Tibial nerve (tissue), 4 donors: Measurements from ENCODE around the gene PRKAG3.

Experiments used
- EP300 ChIP-seq, 2 donors: sonication (generic); formaldehyde crosslinking; IDR thresholded peaks; one replicate each; pipeline ENCODE4 v1.6.1; 2017; ENCODE audit warnings: antibody characterized with exemption in 2 of 2, mild to moderate bottlenecking in 1 of 2
- TF ChIP-seq, protein P1 (sequence below), 5 experiments: fragments of 200-600 bp in 3 of 5; fragments of 450-650 bp in 2 of 5; sonication (generic) in 3 of 5; IDR thresholded peaks; one replicate each; pipeline ENCODE4 v1.5.1; 2016 to 2019; ENCODE audit warnings: antibody characterized with exemption in 5 of 5, mild to moderate bottlenecking in 3 of 5, moderate library complexity in 2 of 5

DNA sequence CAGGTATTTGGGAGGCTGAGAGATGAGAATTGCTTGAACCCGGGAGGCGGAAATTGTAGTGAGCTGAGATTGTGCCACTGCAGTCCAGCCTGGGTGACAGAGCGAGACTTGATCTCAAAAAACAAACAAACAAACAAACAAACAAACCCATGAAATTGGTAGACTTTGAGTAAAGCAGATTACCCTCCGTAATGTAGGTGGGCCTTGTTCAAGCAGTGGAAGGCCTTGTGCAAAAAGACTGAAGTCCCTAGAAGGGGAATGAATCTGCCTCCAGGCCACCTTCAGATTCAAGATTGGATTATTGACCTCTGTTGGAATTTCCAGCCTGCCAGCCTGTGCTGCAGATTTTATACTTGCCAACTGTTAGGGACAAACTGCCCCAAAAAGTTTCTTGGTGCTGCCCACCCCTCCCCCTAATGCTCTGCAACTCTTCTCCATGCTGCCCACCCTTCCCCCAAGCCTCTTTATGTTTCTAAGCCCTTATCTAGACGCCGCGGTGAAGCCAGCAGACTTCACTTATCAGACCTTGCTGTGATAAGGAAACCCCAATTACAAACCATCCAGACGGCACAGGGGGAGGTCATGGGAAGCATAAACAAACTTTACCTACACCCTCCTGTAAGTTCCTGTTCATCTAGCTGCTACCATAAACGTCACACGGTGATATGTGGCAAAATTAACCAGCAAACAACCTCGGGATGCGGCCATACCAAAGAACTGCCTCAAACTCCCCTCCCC is 32.7 kb downstream of the PRKAG3 start:
- TF ChIP-seq, protein P1, sequence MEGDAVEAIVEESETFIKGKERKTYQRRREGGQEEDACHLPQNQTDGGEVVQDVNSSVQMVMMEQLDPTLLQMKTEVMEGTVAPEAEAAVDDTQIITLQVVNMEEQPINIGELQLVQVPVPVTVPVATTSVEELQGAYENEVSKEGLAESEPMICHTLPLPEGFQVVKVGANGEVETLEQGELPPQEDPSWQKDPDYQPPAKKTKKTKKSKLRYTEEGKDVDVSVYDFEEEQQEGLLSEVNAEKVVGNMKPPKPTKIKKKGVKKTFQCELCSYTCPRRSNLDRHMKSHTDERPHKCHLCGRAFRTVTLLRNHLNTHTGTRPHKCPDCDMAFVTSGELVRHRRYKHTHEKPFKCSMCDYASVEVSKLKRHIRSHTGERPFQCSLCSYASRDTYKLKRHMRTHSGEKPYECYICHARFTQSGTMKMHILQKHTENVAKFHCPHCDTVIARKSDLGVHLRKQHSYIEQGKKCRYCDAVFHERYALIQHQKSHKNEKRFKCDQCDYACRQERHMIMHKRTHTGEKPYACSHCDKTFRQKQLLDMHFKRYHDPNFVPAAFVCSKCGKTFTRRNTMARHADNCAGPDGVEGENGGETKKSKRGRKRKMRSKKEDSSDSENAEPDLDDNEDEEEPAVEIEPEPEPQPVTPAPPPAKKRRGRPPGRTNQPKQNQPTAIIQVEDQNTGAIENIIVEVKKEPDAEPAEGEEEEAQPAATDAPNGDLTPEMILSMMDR (IDR thresholded peaks at IDR 0.05), result no peak
- no peak for TF ChIP-seq EP300 (IDR thresholded peaks at IDR 0.05)
